HCT116 (cell line): ENCODE data around the gene ING3. TPM values are rescaled to one million over a fixed set of nuclear protein-coding genes. Genes with fewer than 3 reads are reported as not detected.

ENCODE experiments used
- ATAC-seq: fragments of 200-7000 bp; cut with Tn5 transposase; 2 replicates; pipeline ENCODE4 v1.9.1; 2020; ENCODE audit warnings: mild to moderate bottlenecking, moderate library complexity
- BruUV-seq: library from RNA; stranded (reverse); fragments of 400-500 nt; replicated peaks from 2 replicates; lab custom pipeline; 2021; lab: Mats Ljungman, UMichigan
- CTCF ChIA-PET: fragments of 300-600 bp; sonication (Branson Sonifier 250); formaldehyde crosslinking; loops from one replicate; lab custom pipeline; 2021; ENCODE audit warnings: antibody characterized with exemption; lab: Charles Lee
- POLR2A ChIA-PET: fragments of 300-600, 350-600 bp; sonication (Branson Sonifier 250); formaldehyde crosslinking; loops from one replicate; lab custom pipeline; 2021; ENCODE audit warnings: antibody characterized with exemption; lab: Charles Lee
- RAD21 ChIA-PET, 2 experiments: fragments of 300-600 bp; sonication (Branson Sonifier 250); formaldehyde crosslinking; loops; one replicate each; lab custom pipeline; 2023; ENCODE audit warnings: low total read pairs in 2 of 2; ENCODE audit not compliant: uncharacterized antibody in 2 of 2, unreplicated experiment in 2 of 2, low non-redundant PET in 1 of 2; lab: Charles Lee
- DNase-seq: peaks from one replicate; pipeline ENCODE4 v3.0.0-alpha.2; 2010; ENCODE audit warnings: low read depth, low spot score
- H2AFZ ChIP-seq: fragments of 200-600 bp; shearing (Covaris generic), sonication (generic); 2 replicates; pipeline ENCODE4 v1.6.1; 2017; ENCODE audit warnings: low read depth, mixed run types, mixed read lengths, antibody characterized with exemption, low read length; ENCODE audit not compliant: poor library complexity, severe bottlenecking
- H3K27ac ChIP-seq: 2 replicates; pipeline ENCODE4 v1.5.1; 2012; ENCODE audit warnings: low read depth, low read length
- H3K27me3 ChIP-seq: fragments of 200-600 bp; sonication (generic); 2 replicates; pipeline ENCODE4 v1.6.1; 2016; ENCODE audit warnings: mixed run types, low read length, mixed read lengths; ENCODE audit not compliant: insufficient read depth
- H3K36me3 ChIP-seq, 2 experiments: fragments of 200-500 bp in 1 of 2; fragments of 200-600 bp in 1 of 2; sonication (Bioruptor generic) in 1 of 2; sonication (generic) in 1 of 2; 2 replicates each; pipeline versions ENCODE4 v1.5.1 to v1.6.1; 2014 to 2016; ENCODE audit warnings: low read length in 2 of 2, inconsistent platforms in 1 of 2, mixed read lengths in 1 of 2, mixed run types in 1 of 2; ENCODE audit not compliant: insufficient read depth in 2 of 2, control insufficient read depth in 1 of 2
- H3K4me1 ChIP-seq, 2 experiments: fragments of 200-600 bp in 1 of 2; sonication (generic) in 1 of 2; 2 replicates each; pipeline versions ENCODE4 v1.5.1 to v1.6.1; 2012 to 2017; ENCODE audit warnings: low read length in 2 of 2, inconsistent platforms in 1 of 2, mild to moderate bottlenecking in 1 of 2, mixed read lengths in 1 of 2, mixed run types in 1 of 2, moderate library complexity in 1 of 2; ENCODE audit not compliant: insufficient read depth in 2 of 2, control insufficient read depth in 1 of 2
- H3K4me2 ChIP-seq: fragments of 200-600 bp; sonication (generic); 2 replicates; pipeline ENCODE4 v1.6.1; 2017; ENCODE audit warnings: mixed run types, low read length, mixed read lengths
- H3K4me3 ChIP-seq, 2 experiments: fragments of 200-600 bp in 1 of 2; sonication (generic) in 1 of 2; replicated peaks in 1 of 2; 2 replicates each; pipeline ENCODE4 v1.5.1; 2011 to 2016; ENCODE audit warnings: low read length in 2 of 2, control low read depth in 1 of 2, low read depth in 1 of 2, mild to moderate bottlenecking in 1 of 2, mixed read lengths in 1 of 2, mixed run types in 1 of 2
- H3K79me2 ChIP-seq: fragments of 200-600 bp; sonication (generic); 2 replicates; pipeline ENCODE4 v1.6.1; 2017; ENCODE audit warnings: mild to moderate bottlenecking, mixed run types, low read length, moderate library complexity, mixed read lengths; ENCODE audit not compliant: insufficient read depth
- H3K9ac ChIP-seq: fragments of 200-600 bp; sonication (generic); 2 replicates; pipeline ENCODE4 v1.6.1; 2016; ENCODE audit warnings: low read length, mixed read lengths
- H3K9me2 ChIP-seq: fragments of 200-600 bp; sonication (generic), shearing (Covaris generic); 2 replicates; pipeline ENCODE4 v1.6.1; 2017; ENCODE audit warnings: mixed run types, mild to moderate bottlenecking, moderate library complexity; ENCODE audit not compliant: insufficient read depth
- H3K9me3 ChIP-seq, 2 experiments: fragments of 200-500 bp in 1 of 2; fragments of 200-600 bp in 1 of 2; sonication (Bioruptor generic) in 1 of 2; sonication (generic) in 1 of 2; 2 replicates each; pipeline ENCODE4 v1.6.1; 2014 to 2017; ENCODE audit warnings: low read length in 2 of 2, mixed read lengths in 2 of 2, inconsistent platforms in 1 of 2, low read depth in 1 of 2, mild to moderate bottlenecking in 1 of 2, mixed run types in 1 of 2, moderate library complexity in 1 of 2; ENCODE audit not compliant: control insufficient read depth in 1 of 2, insufficient read depth in 1 of 2
- H4K20me1 ChIP-seq: fragments of 200-600 bp; sonication (generic), shearing (Covaris generic); 2 replicates; pipeline ENCODE4 v1.6.1; 2017; ENCODE audit warnings: mixed run types, mild to moderate bottlenecking, moderate library complexity; ENCODE audit not compliant: insufficient read depth
- ATF3 ChIP-seq: IDR thresholded peaks from 2 replicates; pipeline ENCODE4 v1.6.1; 2012
- CBX3 ChIP-seq: IDR thresholded peaks from 2 replicates; pipeline ENCODE4 v1.6.1; 2012; ENCODE audit warnings: low read depth
- CEBPB ChIP-seq: IDR thresholded peaks from 2 replicates; pipeline ENCODE4 v1.6.1; 2012; ENCODE audit warnings: low read depth
- CTCF ChIP-seq, 3 experiments: fragments of 200-600 bp in 1 of 3; sonication (generic) in 1 of 3; IDR thresholded peaks in 2 of 3; conservative IDR thresholded peaks in 1 of 3; 2 replicates each; pipeline ENCODE4 v1.5.1; 2012 to 2017; ENCODE audit warnings: low read depth in 2 of 3, low read length in 2 of 3, antibody characterized with exemption in 1 of 3, borderline replicate concordance in 1 of 3, control low read depth in 1 of 3, mild to moderate bottlenecking in 1 of 3, mixed read lengths in 1 of 3, mixed run types in 1 of 3, moderate library complexity in 1 of 3; ENCODE audit not compliant: insufficient read depth in 1 of 3
- EGR1 ChIP-seq: IDR thresholded peaks from 2 replicates; pipeline ENCODE4 v1.6.1; 2012; ENCODE audit warnings: low read depth
- ELF1 ChIP-seq: IDR thresholded peaks from 2 replicates; pipeline ENCODE4 v1.6.1; 2012; ENCODE audit warnings: low read depth, borderline replicate concordance
- EZH2phosphoT487 ChIP-seq: fragments of 200-600 bp; IDR thresholded peaks from 2 replicates; pipeline ENCODE4 v1.6.1; 2018; ENCODE audit warnings: antibody characterized with exemption, borderline replicate concordance
- FOSL1 ChIP-seq: IDR thresholded peaks from 2 replicates; pipeline ENCODE4 v1.6.1; 2012; ENCODE audit warnings: low read depth
- JUND ChIP-seq: IDR thresholded peaks from 2 replicates; pipeline ENCODE4 v1.6.1; 2012
- MAX ChIP-seq: IDR thresholded peaks from 2 replicates; pipeline ENCODE4 v1.6.1; 2012
- POLR2A ChIP-seq: IDR thresholded peaks from 2 replicates; pipeline ENCODE4 v1.7.0; 2011; ENCODE audit warnings: borderline replicate concordance; ENCODE audit not compliant: insufficient read depth, insufficient read length; ENCODE audit errors: extremely low read depth
- POLR2AphosphoS5 ChIP-seq: IDR thresholded peaks from 2 replicates; pipeline ENCODE4 v1.6.1; 2011; ENCODE audit warnings: mild to moderate bottlenecking, low read depth, low read length, moderate library complexity
- REST ChIP-seq: IDR thresholded peaks from 2 replicates; pipeline ENCODE4 v1.6.1; 2012; ENCODE audit warnings: low read depth
- SP1 ChIP-seq: IDR thresholded peaks from 2 replicates; pipeline ENCODE4 v1.6.1; 2012; ENCODE audit warnings: low read depth
- YY1 ChIP-seq: IDR thresholded peaks from 2 replicates; pipeline ENCODE4 v1.6.1; 2011; ENCODE audit warnings: low read length, low read depth, moderate library complexity, mild to moderate bottlenecking; ENCODE audit not compliant: insufficient replicate concordance; ENCODE audit errors: extremely low read depth
- ZNF274 ChIP-seq: fragments of 200-500 bp; sonication (Bioruptor generic); IDR thresholded peaks from 2 replicates; pipeline ENCODE4 v1.6.1; 2014; ENCODE audit warnings: mild to moderate bottlenecking, low read depth, low read length, inconsistent platforms
- intact Hi-C: fragments of 100-400 bp; cut with micrococcal nuclease; formaldehyde crosslinking; loops from 2 replicates; pipeline ENCODE4 v1.10.0; 2022
- total RNA-seq: library from RNA; stranded (reverse); gene quantifications from one replicate; pipeline ENCODE4 v1.2.1, GENCODE V29; 2021; ENCODE audit not compliant: unreplicated experiment

Gene ING3
- total RNA-seq, 1 experiment from 2014 or later = 16.2 TPM

GRCh38 chr7:120966961-120967360 is 16.4 kb downstream of the ING3 start:
- Histone ChIP-seq H2AFZ (no peak overlapping the region), H3K9me3 (no peaks in the 10 kb centered on the region), H3K9me2 (no peaks in the 10 kb centered on the region), H3K4me2 (no peak overlapping the region), H3K79me2 (no peaks in the 10 kb centered on the region), H3K4me3 (no peak overlapping the region), H3K9ac (no peak overlapping the region), H3K27ac (no peak overlapping the region), H3K27me3 (no peaks in the 10 kb centered on the region), H3K4me1 (no peaks in the 10 kb centered on the region), H3K36me3 (peaks cover 8 to 18% of the 10 kb centered on the region in 2 experiments), H4K20me1 (no peaks in the 10 kb centered on the region)
- intact Hi-C loops = no loop called here
- no peak for DNase-seq
- BruUV-seq = no TSS peak
- TF ChIP-seq MAX = no peak
- no peak for TF ChIP-seq CTCF (IDR thresholded peaks at IDR 0.05 in 2 of 3, conservative IDR thresholded peaks at IDR 0.05 in 1 of 3; ENCODE audit: borderline replicate concordance in 1 of 3, insufficient read depth in 1 of 3, low read depth in 2 of 3, low read length in 2 of 3)
- ChIA-PET POLR2A (no interaction called here), RAD21 (no interaction called here), CTCF (no interaction called here)
- no peak for ATAC-seq

- intact Hi-C loops = no loop called here
- BruUV-seq = no TSS peak
- H3K36me3 ChIP-seq = peaks cover 14 to 22% of the 10 kb centered on the region in 2 experiments
- RAD21 ChIA-PET = no interaction called here
- H3K9me2 ChIP-seq = no peaks in the 10 kb centered on the region
- no peaks in the 10 kb centered on the region for H3K79me2 ChIP-seq
- no peaks in the 10 kb centered on the region for H4K20me1 ChIP-seq
- no peak overlapping the region for H2AFZ ChIP-seq
- CTCF ChIA-PET = no interaction called here
- H3K4me1 ChIP-seq = no peaks in the 10 kb centered on the region
- H3K4me3 ChIP-seq = no peak overlapping the region
- no peaks in the 10 kb centered on the region for H3K27me3 ChIP-seq
- no peak overlapping the region for H3K9ac ChIP-seq
- DNase-seq (no peak), ATAC-seq (no peak)
- no peaks in the 10 kb centered on the region for H3K9me3 ChIP-seq
- no peak overlapping the region for H3K27ac ChIP-seq
- POLR2A ChIA-PET = no interaction called here
- H3K4me2 ChIP-seq = no peak overlapping the region
- TF ChIP-seq FOSL1 = no peak
- TF ChIP-seq POLR2A = no peak
- TF ChIP-seq MAX = no peak
- TF ChIP-seq SP1 = no peak
- TF ChIP-seq EZH2phosphoT487 = no peak
- TF ChIP-seq EGR1 = no peak
- no peak for TF ChIP-seq CEBPB
- no peak for TF ChIP-seq JUND
- TF ChIP-seq YY1 = no peak
- no peak for TF ChIP-seq REST
- no peak for TF ChIP-seq POLR2AphosphoS5
- no peak for TF ChIP-seq ATF3
- no peak for TF ChIP-seq ELF1
- no peak for TF ChIP-seq CBX3
- no peak for TF ChIP-seq ZNF274
Observed at GRCh38 chr7:120973849-120974248, 23.3 kb downstream of the ING3 start.
